Measurements from ENCODE around the gene APOL3. TPM values are rescaled to one million over a fixed set of nuclear protein-coding genes. Genes with fewer than 3 reads are reported as not detected.
"Not testable (repeated sequence)": the region's sequence is repeated elsewhere in the genome, so short reads cannot be mapped to it uniquely, and the experiment has no call there.

APOL3 gene
- total RNA-seq, 4 donors from 2014 or later: 22.1 to 108 (median 76.7) TPM

DNA sequence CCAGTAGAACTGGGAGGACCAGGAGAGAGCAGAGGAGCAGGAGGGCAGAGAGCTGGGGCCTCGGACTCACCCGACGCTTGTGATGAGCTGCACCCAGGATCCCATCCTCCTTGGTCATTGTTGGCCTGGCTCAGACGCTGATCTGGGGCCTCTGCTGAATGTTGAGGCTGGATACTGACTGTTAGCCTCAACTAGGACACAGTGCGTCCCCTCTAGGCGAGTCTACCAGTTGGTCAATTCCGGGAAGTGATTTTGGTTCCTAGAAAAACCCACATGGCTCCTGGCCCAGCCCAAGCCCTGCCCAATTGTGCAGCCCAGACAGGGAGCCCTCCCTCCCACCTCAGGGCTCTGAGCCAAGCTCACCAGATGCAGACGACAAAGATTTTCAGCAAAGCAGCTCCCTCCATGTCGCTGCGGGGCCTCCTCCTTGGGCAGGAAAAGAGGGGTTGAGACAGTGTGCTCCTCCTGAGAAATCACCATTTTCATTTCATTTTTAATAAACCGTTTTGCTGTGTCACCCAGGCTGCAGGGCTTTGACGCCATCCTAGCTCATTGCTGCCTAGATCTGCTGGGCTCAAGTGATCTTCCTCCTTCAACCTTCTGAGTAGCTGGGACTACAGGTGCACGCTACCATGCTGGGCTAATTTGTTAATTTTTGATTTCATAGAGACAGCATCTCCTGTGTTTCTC lies 41.2 kb upstream of the APOL3 start, which contains the start of gene APOL4:
Gene APOL4 (minus strand): TSS at position 180 of the 690 bp plus-strand sequence. CDS start 75 bp downstream, at position 105.
- H3K4me1 ChIP-seq: peaks cover 5 to 7% of the 10 kb centered on the region in 2 donors
- peak in 1 of 2 donors; percentile 24 for TF ChIP-seq POLR2A (IDR thresholded peaks at IDR 0.05)
- TF ChIP-seq, protein P1, sequence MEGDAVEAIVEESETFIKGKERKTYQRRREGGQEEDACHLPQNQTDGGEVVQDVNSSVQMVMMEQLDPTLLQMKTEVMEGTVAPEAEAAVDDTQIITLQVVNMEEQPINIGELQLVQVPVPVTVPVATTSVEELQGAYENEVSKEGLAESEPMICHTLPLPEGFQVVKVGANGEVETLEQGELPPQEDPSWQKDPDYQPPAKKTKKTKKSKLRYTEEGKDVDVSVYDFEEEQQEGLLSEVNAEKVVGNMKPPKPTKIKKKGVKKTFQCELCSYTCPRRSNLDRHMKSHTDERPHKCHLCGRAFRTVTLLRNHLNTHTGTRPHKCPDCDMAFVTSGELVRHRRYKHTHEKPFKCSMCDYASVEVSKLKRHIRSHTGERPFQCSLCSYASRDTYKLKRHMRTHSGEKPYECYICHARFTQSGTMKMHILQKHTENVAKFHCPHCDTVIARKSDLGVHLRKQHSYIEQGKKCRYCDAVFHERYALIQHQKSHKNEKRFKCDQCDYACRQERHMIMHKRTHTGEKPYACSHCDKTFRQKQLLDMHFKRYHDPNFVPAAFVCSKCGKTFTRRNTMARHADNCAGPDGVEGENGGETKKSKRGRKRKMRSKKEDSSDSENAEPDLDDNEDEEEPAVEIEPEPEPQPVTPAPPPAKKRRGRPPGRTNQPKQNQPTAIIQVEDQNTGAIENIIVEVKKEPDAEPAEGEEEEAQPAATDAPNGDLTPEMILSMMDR (IDR thresholded peaks at IDR 0.05): no peak
- intact Hi-C loops (cut with DNase I; ENCODE audit: low total_unique reads): no loop called here
- H3K9me3 ChIP-seq: no peaks in the 10 kb centered on the region
- no peaks in the 10 kb centered on the region for H3K36me3 ChIP-seq
- H3K27ac ChIP-seq: no peak within 1 kb of the TSS
- H3K4me3 ChIP-seq: no peak within 1 kb of the TSS
- DNase-seq: peak; percentile 75 to 84
- H3K27me3 ChIP-seq: no peaks in the 10 kb centered on the region

DNA sequence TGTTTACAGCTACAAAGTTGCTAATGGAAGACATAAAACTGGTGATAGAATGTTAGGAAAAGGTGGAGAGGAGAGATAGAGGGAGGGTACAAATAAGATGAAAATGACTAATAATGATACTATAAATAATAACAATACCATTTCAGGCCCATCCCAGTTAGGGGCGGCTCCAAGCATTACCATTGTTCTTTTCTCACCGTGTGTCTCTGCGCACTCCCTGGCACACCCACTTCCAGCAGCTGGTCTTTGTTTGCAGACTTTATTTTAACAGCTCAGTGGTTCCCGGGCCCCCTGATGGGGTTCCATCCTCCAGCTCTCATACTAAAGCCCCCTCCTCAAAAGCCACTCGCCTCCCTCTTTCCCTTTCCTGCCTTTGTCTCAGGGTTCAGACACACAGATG lies 40.5 kb upstream of the APOL3 start:
- H3K36me3 ChIP-seq; DNase-seq; H3K4me3 ChIP-seq; H3K9me3 ChIP-seq; H3K27me3 ChIP-seq; intact Hi-C loops (cut with DNase I; ENCODE audit: low total_unique reads); H3K27ac ChIP-seq: not testable (repeated sequence)
- H3K4me1 ChIP-seq: peaks cover 5 to 12% of the 10 kb centered on the region in 2 donors

DNA sequence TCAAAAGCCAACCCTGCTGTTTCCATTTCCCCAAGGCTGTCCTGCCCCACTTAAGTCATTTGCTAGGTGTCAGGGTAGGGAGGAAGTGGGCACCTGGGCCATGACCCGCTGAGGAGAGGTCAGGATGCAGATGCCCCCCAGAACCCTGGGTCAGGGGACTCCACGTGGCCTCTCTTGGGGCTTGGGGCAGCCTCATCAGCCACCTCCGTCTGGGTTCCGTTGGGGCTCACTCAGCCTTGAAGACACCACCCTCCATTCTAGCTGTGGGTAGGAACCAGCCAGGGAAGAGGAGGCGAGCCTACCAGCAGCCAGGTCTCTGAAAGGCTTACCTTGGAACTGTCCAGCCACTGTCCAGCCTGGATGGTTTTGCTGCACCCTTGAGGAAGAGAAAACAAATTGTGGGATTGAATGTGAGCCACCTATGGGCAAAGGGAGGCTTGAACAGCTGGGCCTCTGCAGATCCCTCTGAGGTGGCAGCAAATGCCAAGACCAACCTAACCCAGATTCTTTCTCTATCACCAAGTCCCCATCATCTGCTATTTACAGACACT lies 38.5 kb upstream of the APOL3 start:
- Histone ChIP-seq H3K4me3 (no peak overlapping the region), H3K9me3 (no peaks in the 10 kb centered on the region), H3K27ac (peak overlapping the region in 1 of 2 donors; percentile 81), H3K36me3 (no peaks in the 10 kb centered on the region), H3K4me1 (peaks cover 5 to 12% of the 10 kb centered on the region in 2 donors), H3K27me3 (no peaks in the 10 kb centered on the region)
- intact Hi-C loops (cut with DNase I; ENCODE audit: low total_unique reads): no loop called here
- no peak for DNase-seq
- TF ChIP-seq, protein P1 (IDR thresholded peaks at IDR 0.05): no peak
- TF ChIP-seq POLR2A (IDR thresholded peaks at IDR 0.05): no peak

DNA sequence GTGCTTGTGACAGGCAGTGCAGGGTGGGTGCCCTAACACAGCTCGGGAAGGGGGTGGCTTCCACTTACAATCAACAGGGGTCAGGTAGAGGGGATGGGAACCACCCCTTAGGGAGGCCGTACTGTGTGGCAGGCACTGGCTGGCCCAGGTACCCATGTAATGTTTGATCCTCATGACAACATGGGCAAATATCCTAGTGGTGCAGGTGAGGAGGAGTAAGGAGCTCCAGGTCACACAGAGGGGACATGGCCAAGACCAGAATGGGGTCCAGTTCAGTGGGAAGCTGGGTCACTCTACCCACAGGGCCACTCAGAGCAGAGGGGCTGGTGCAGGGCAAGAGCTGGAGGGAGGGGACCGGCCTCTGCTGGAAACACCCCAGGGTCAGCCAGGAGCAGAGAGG lies 38.0 kb upstream of the APOL3 start:
- TF ChIP-seq POLR2A (IDR thresholded peaks at IDR 0.05): no peak
- TF ChIP-seq, protein P1 (IDR thresholded peaks at IDR 0.05): no peak
- no peak for DNase-seq
- peaks cover 5 to 12% of the 10 kb centered on the region in 2 donors for H3K4me1 ChIP-seq
- H3K27me3 ChIP-seq: no peaks in the 10 kb centered on the region
- peak overlapping the region in 1 of 2 donors; percentile 81 for H3K27ac ChIP-seq
- intact Hi-C loops (cut with DNase I; ENCODE audit: low total_unique reads): no loop called here
- H3K36me3 ChIP-seq: no peaks in the 10 kb centered on the region
- no peak overlapping the region for H3K4me3 ChIP-seq
- H3K9me3 ChIP-seq: no peaks in the 10 kb centered on the region

DNA sequence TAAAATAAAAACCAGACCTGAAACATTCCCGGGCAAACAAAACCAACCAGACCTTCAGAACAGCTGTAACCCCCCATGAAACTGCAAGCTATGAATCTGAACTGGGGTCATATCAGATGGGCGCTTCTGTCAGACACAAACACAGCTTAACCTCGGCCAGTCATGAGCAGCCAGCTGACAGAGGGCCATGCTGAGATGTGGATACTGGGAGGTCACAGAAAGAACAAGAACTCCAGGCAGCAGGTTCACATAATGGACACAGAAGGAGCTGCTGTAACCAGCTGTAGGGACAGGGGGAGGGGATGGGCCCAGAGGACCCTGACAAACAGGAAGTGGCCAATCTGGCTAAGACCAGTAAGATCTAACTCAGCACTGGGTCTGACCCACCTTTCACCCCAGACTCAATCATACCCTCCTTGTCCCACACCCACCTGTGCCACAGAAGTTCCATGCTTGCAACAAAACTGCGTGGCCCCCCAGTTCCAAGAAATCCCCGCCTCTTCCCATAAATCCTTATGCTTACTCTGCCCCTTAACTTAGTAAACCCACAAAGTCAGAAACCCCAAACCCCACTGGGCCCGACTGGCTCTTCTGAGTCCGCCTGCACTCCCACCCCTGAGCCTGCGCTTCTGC lies 37.1 kb upstream of the APOL3 start:
- peak overlapping the region; percentile 61 to 81 for H3K27ac ChIP-seq
- intact Hi-C loops (cut with DNase I; ENCODE audit: low total_unique reads): no loop called here
- no peak for TF ChIP-seq POLR2A (IDR thresholded peaks at IDR 0.05)
- TF ChIP-seq, protein P1 (IDR thresholded peaks at IDR 0.05): no peak
- H3K4me3 ChIP-seq: no peak overlapping the region
- no peaks in the 10 kb centered on the region for H3K27me3 ChIP-seq
- H3K4me1 ChIP-seq: peaks cover 5 to 12% of the 10 kb centered on the region in 2 donors
- no peaks in the 10 kb centered on the region for H3K9me3 ChIP-seq
- H3K36me3 ChIP-seq: no peaks in the 10 kb centered on the region
- peak in 1 of 2 donors; percentile 39 for DNase-seq

All from uterus (tissue), 4 donors.